Ovary (tissue), 9 donors: Measurements from ENCODE around the gene HOXD11. TPM values are rescaled to one million over a fixed set of nuclear protein-coding genes. Genes with fewer than 3 reads are reported as not detected.

Experiments
- DNase-seq, 5 donors: peaks; one replicate each; pipeline ENCODE4 v3.0.0-alpha.2; 2019 to 2020
- H3K27ac ChIP-seq, 2 donors: fragments of 200-600 bp; one replicate each; pipeline versions ENCODE4 v1.5.1 to v1.8.0; 2019 to 2022
- H3K27me3 ChIP-seq: fragments of 200-600 bp; one replicate; pipeline ENCODE4 v1.8.0; 2022
- H3K36me3 ChIP-seq: fragments of 200-600 bp; sonication (generic); one replicate; pipeline ENCODE4 v1.5.1; 2019
- H3K4me1 ChIP-seq: one replicate; pipeline ENCODE4 v1.8.1; 2013; ENCODE audit warnings: mild to moderate bottlenecking, moderate library complexity; ENCODE audit not compliant: insufficient read depth
- H3K4me3 ChIP-seq: fragments of 200-600 bp; sonication (generic); one replicate; pipeline ENCODE4 v1.5.1; 2017
- H3K9me3 ChIP-seq, 2 donors: fragments of 200-600 bp in 1 of 2; sonication (generic) in 1 of 2; one replicate each; pipeline versions ENCODE4 v1.5.1 to v1.8.1; 2013 to 2019; ENCODE audit warnings: mild to moderate bottlenecking in 1 of 2, moderate library complexity in 1 of 2
- CTCF ChIP-seq, 3 donors: fragments of 450-650 bp in 2 of 3; fragments of 200-600 bp in 1 of 3; IDR thresholded peaks; one replicate each; pipeline versions ENCODE4 v1.5.1 to v1.8.0; 2016 to 2022; ENCODE audit warnings: antibody characterized with exemption in 3 of 3, mild to moderate bottlenecking in 1 of 3
- EP300 ChIP-seq: sonication (generic); formaldehyde crosslinking; IDR thresholded peaks from one replicate; pipeline ENCODE4 v1.6.1; 2017; ENCODE audit warnings: antibody characterized with exemption
- POLR2A ChIP-seq: fragments of 450-650 bp; IDR thresholded peaks from one replicate; pipeline ENCODE4 v1.6.1; 2017; ENCODE audit warnings: antibody characterized with exemption, mild to moderate bottlenecking, moderate library complexity
- WGBS, 3 donors: extraction: QIAGEN DNeasy Blood & Tissue Kit in 1 of 3; methylation state at CpG; one replicate each; pipeline versions ENCODE4 v1.1.5 to v1.1.7; 2013 to 2017; 5-methylcytosine and 5-hydroxymethylcytosine counted together
- intact Hi-C, 4 donors: fragments of 100-400 bp; cut with DNase I; formaldehyde crosslinking; loops; one replicate each; pipeline versions ENCODE4 v1.11.0 to v1.15.1; 2022 to 2023
- polyA plus RNA-seq, 2 donors: library from polyadenylated mRNA; stranded (reverse); fragments of 200-250 nt in 1 of 2; fragments of 350-450 nt in 1 of 2; fragmentation: Illumina TruSeq in 1 of 2; extraction: RNeasy Lipid Tissue Mini Kit (QIAGEN cat#74804) in 1 of 2; gene quantifications; one replicate each; pipeline ENCODE4 v1.2.3, GENCODE V29; 2013 to 2014
- total RNA-seq, 7 donors: library from RNA; depleted of rRNA in 2 of 7; stranded (reverse); fragments of >200 nt in 2 of 7; fragmentation: NEBNext Ultra II Directional in 3 of 7; extraction: Animal tissue kit (Norgen Biotek cat#: 25700) in 3 of 7; gene quantifications; one replicate each; pipeline versions ENCODE4 v1.1.0 to v1.2.4, GENCODE V29; 2016 to 2023
- donor health status: DM: no; HTN: no; CAD: no; lungs with moderate emphysema.
- donor health status: DM: no; HTN: no; CAD: no.
- donor health status: Bipolar disorder and iron deficiency.
- donor health status: DM: yes; HTN: yes; CAD: no.
- donor health status: DM: no; HTN: no; CAD: no.
- donor health status: DM: yes; HTN: yes; CAD: no.

HOXD11 gene
- total and polyA plus RNA-seq, 9 donors: 0.07 to 1.3 (median 0.61) TPM; not detected in 4

GRCh38 chr2:176114930-176115625 lies 8.0 kb downstream of the HOXD11 start:
- WGBS, 3 donors: 61 to 95% (median 88%) methylated on average over 16 of the region's 16 CpGs
- peak overlapping the region; percentile 33 for H3K4me3 ChIP-seq
- H3K4me1 ChIP-seq: no peaks in the 10 kb centered on the region
- H3K27me3 ChIP-seq: peaks cover 6% of the 10 kb centered on the region
- no peak for TF ChIP-seq POLR2A
- TF ChIP-seq EP300: no peak
- TF ChIP-seq CTCF (IDR thresholded peaks at IDR 0.05): no peak
- no peak overlapping the region for H3K27ac ChIP-seq
- DNase-seq: peak in 1 of 5 donors; percentile 9
- no peaks in the 10 kb centered on the region for H3K9me3 ChIP-seq
- no peaks in the 10 kb centered on the region for H3K36me3 ChIP-seq
- intact Hi-C loops: loop anchor here in 1 of 4 donors (5.0 kb wide), 1 partner anchor 1032 kb away; no protein-coding TSS in a partner anchor

- TF ChIP-seq EP300 (no peak), CTCF (IDR thresholded peaks at IDR 0.05) (peak in 2 of 3 donors; percentile 38 to 39)
- H3K4me1 ChIP-seq: no peaks in the 10 kb centered on the region
- peak within 1 kb of the TSS; percentile 43 for H3K4me3 ChIP-seq
- no peaks in the 10 kb centered on the region for H3K9me3 ChIP-seq
- H3K27me3 ChIP-seq: peaks cover 6% of the 10 kb centered on the region
- peak; percentile 50 to 80 (median 65) for DNase-seq
- 5 to 19% (median 16%) methylated on average over 57 to 66 of the region's 66 CpGs for WGBS, 3 donors
- intact Hi-C loops: loop anchor here in 1 of 4 donors (5.0 kb wide), 1 partner anchor 1031 kb away; no protein-coding TSS in a partner anchor
- no peak within 1 kb of the TSS for H3K27ac ChIP-seq
- H3K36me3 ChIP-seq: no peaks in the 10 kb centered on the region
Observed at GRCh38 chr2:176115883-176116813, 9.1 kb downstream of the HOXD11 start, which contains the start of gene HOXD10. HOXD10 (plus strand) TSS chr2:176116778; CDS start chr2:176116834, 56 bp downstream.

GRCh38 chr2:176117162-176117822 lies 10.2 kb downstream of the HOXD11 start:
- no peaks in the 10 kb centered on the region for H3K4me1 ChIP-seq
- peaks cover under 1% of the 10 kb centered on the region for H3K27me3 ChIP-seq
- intact Hi-C loops: loop anchor here in 1 of 4 donors (5.0 kb wide), 1 partner anchor 1030 kb away; no protein-coding TSS in a partner anchor
- H3K9me3 ChIP-seq: no peaks in the 10 kb centered on the region
- no peak for TF ChIP-seq EP300
- no peak for TF ChIP-seq CTCF (IDR thresholded peaks at IDR 0.05)
- no peak for TF ChIP-seq POLR2A
- H3K4me3 ChIP-seq: peak overlapping the region; percentile 43
- DNase-seq: peak in 1 of 5 donors; percentile 10
- H3K36me3 ChIP-seq: no peaks in the 10 kb centered on the region
- H3K27ac ChIP-seq: no peak overlapping the region
- 10 to 36% (median 31%) methylated on average over 40 of the region's 40 CpGs for WGBS, 3 donors

- H3K36me3 ChIP-seq: no peaks in the 10 kb centered on the region
- H3K9me3 ChIP-seq: no peaks in the 10 kb centered on the region
- H3K4me1 ChIP-seq: no peaks in the 10 kb centered on the region
- peak overlapping the region; percentile 43 for H3K4me3 ChIP-seq
- no peak for DNase-seq
- intact Hi-C loops: loop anchor here in 1 of 4 donors (5.0 kb wide), 1 partner anchor 1029 kb away; no protein-coding TSS in a partner anchor
- TF ChIP-seq CTCF (IDR thresholded peaks at IDR 0.05) (no peak), EP300 (no peak), POLR2A (no peak)
- H3K27me3 ChIP-seq: no peaks in the 10 kb centered on the region
- 29 to 58% (median 51%) methylated on average over 11 of the region's 11 CpGs for WGBS, 3 donors
- H3K27ac ChIP-seq: no peak overlapping the region
Observed at GRCh38 chr2:176117823-176118371, 10.8 kb downstream of the HOXD11 start.
